HG03439 (cell line): ENCODE measurements around the gene HAP1.
"Not testable (repeated sequence)": the region's sequence is repeated elsewhere in the genome, so short reads cannot be mapped to it uniquely, and the experiment has no call there.

ENCODE experiments used
- ATAC-seq: cut with Tn5 transposase; IDR thresholded peaks from one replicate; pipeline ENCODE4 v1.9.1; 2021; ENCODE audit warnings: mild to moderate bottlenecking, moderate library complexity; ENCODE audit not compliant: unreplicated experiment

HAP1 gene

DNA sequence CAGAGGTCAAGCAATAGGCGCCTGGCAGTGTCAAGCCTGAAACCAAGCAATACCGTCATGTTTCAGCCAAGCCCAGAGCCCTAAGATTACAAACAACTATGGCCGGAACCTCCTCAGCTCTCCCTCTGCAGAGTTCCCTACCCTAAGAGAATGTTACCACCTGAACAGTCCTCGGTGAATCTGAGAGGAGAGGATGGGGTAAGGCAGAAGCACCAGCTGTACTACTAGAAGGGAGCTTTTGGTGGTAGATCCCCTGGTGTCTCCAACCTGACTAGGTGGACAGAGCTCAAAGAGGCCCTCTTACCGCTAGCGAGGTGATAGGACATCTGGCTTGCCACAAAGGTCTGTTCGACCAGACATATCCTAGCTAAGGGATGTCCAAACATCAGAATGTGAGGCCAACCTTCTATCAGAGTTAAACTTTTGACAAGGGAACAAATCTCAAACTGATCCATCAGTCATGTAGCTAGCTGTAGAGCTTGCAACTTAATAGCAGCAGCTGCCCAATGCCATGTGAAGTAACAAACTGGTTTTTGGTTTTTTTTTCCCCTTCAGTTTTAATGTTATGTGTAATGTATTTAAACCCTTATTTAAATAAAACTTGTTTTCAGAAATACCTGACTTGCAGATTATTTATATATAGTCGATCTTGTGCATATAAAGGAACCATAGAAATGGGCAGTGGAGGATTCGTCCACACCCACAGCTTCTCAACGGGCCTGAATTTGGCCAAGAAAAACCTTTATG, 43.2 kb downstream of the HAP1 start:
- ATAC-seq: no peak

DNA sequence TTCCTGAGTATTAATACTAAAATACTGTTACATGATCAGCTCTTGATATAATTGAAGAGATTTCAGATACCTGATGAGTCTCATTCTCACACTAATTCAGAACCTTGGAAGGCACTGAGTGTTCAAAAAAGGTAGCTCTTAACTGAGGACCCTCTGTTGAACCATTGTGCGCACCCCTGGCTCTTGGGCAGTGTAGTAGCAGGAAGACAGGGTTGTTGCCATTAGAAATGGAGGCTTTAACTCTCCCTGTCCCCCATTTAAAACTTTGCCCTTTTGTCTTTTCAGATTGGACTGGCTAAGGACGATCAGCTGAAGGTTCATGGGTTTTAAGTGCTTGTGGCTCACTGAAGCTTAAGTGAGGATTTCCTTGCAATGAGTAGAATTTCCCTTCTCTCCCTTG, 43.9 kb downstream of the HAP1 start:
- no peak for ATAC-seq

GRCh38 chr17:41689497-41690299, 44.7 kb downstream of the HAP1 start:
- no peak for ATAC-seq

DNA sequence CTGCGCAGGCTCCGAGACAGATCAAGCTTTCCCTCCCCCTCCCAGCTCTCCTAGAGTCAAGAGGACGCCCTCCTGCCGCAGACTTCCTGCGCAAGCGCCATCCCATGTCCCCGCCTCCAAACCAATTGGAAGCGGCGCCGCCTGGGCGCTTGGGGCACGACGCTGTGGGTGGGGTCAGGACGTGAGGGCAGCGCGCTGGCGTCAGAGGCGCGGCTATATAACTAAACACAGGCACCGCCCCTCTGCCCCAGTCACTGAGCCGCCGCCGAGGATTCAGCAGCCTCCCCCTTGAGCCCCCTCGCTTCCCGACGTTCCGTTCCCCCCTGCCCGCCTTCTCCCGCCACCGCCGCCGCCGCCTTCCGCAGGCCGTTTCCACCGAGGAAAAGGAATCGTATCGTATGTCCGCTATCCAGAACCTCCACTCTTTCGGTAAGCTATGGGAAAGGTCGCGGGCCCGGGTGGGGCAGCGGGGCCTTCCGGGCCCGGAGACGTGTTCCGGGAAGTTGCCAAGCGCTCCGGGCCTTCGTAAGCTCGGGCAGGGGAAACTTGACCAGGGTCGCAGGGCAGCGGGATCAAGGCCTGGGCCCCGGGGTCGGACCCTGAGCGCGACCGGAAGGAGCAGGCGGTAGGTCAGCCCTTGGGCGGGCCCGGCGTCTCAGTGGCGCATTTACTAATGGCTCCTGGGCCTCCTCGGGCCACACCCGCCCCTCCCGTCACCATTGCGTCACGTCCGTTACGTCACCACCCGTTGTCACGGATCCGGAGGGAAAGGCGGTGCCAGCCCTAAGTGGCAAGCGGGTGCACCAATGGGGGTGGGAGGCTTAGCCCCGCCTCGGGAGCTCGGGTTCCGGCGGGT, 45.6 kb downstream of the HAP1 start, which contains the start of gene EIF1:
TSS of gene EIF1 (plus strand) at position 245 of the 856 bp plus-strand sequence. CDS start at position 399, 154 bp downstream.
- peak; percentile 70 for ATAC-seq

GRCh38 chr17:41687828-41688640, 46.4 kb downstream of the HAP1 start:
- peak; percentile 4 for ATAC-seq

- ATAC-seq: no peak
These were observed 48.2 kb downstream of the HAP1 start for GRCh38 chr17:41686281-41686680.

GRCh38 chr17:41685753-41686152, 48.7 kb downstream of the HAP1 start:
- ATAC-seq: not testable (repeated sequence)

DNA sequence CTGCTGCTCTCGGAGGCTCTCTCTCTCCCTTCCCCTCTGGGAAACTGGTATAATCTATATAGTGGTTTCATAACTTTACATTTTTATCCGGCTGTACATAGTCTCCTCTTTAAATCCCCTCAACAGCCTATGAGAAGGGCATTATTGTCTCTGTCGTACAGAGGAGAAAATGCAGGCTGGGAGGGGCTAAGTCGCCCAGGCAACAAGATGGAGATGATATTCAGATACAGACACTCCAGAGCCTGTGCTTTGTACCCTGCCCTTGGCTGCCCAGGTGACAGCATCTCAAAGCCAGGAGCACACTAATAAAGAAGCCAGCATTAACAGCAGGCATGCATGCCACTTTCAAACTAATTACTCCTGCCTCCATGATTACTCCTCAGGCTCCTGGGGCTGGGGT, 50.4 kb downstream of the HAP1 start:
- ATAC-seq: no peak

GRCh38 chr17:41683441-41684007, 50.9 kb downstream of the HAP1 start:
- no peak for ATAC-seq

DNA sequence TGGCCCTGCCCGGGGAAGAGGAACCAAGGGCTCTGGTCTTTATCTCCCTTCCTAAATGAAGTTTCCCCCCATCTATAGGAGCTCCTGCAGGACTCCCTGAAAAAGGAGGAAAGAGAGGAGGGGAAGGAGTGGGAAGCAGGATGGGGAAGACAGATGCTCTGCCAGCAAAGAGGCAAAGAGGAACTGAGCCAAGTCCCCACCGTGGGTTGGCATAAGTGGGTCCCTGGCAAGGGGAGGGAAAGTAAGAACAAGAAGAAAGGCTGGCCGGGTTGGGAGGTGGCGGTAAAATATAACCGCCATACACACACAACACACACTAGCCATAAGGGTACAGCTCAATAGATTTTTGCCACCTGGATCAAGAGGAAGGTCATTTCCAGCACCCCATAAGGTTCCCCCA, 51.8 kb downstream of the HAP1 start:
- no peak for ATAC-seq

GRCh38 chr17:41681776-41682175, 52.7 kb downstream of the HAP1 start:
- no peak for ATAC-seq

DNA sequence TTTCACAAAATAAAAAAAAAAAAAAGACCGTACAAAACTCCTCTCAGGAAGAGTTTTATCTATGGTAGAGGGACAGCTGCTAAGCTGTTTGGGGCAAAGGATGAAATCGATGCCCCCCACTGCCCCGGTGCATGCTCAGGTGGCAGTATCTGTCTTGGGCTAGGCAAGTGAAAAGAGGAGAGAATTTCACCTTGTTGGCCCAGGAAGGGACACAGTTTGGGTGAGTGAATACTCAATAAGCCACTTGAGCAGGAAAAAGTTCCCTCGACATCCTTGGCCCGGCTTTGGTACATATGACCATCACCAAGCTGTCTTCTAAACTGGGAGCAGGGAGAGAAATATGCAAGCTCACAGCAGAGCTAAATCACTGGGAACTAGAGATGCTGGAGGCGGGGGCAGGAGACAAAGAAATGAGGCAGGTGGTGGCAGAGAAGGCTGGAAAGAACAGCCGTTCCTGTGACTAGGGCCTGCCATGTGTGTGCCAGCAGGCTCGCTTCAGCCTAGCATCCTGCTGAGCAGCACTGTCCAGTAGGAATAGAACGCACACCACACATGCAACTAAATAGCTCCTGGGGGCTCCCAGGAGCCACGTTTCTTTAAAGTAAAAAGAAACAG, 53.9 kb downstream of the HAP1 start:
- ATAC-seq: no peak

GRCh38 chr17:41679740-41680425, 54.6 kb downstream of the HAP1 start:
- no peak for ATAC-seq

DNA sequence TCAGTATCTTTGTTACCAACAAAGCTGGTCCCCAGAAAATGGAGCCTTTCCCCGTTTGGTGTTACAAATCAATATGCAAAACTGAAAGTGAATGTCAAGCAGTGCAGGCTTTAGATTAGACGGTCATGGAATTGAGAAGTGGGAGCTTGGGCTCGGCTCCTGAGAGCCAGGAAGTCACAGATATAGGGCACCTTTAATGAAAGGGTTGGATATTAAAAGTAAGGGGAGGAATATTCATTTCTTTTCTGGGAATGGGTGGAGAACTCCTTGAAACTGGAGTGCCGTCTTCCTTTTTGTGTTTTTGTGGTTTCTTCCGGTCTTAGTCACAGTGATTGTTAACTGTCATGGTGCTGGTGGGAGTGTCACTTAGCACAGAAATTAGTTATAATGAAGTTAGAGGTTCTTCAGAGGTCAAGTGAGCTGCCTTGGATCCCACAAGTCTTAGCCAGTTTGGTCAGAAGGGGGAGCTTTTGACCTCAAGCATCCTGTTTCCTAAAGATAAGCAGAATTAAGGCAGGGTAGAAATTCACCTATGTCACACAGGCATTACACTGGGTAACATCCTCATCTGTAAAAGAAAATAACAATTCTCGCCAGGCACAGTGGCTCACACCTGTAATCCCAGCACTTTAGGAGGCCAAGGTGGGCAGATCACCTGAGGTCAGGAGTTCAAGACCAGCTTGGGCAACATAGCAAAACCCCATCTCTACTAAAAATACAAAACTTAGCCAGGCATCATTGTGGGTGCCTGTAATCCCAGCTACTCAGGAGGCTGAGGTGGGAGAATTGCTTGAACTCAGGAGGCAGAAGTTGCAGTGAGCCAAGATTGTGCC, 55.3 kb downstream of the HAP1 start:
- ATAC-seq: peak; percentile 65

GRCh38 chr17:41678411-41678906, 56.0 kb downstream of the HAP1 start:
- no peak for ATAC-seq

- no peak for ATAC-seq
These were observed 58.4 kb downstream of the HAP1 start for GRCh38 chr17:41676058-41676419.

DNA sequence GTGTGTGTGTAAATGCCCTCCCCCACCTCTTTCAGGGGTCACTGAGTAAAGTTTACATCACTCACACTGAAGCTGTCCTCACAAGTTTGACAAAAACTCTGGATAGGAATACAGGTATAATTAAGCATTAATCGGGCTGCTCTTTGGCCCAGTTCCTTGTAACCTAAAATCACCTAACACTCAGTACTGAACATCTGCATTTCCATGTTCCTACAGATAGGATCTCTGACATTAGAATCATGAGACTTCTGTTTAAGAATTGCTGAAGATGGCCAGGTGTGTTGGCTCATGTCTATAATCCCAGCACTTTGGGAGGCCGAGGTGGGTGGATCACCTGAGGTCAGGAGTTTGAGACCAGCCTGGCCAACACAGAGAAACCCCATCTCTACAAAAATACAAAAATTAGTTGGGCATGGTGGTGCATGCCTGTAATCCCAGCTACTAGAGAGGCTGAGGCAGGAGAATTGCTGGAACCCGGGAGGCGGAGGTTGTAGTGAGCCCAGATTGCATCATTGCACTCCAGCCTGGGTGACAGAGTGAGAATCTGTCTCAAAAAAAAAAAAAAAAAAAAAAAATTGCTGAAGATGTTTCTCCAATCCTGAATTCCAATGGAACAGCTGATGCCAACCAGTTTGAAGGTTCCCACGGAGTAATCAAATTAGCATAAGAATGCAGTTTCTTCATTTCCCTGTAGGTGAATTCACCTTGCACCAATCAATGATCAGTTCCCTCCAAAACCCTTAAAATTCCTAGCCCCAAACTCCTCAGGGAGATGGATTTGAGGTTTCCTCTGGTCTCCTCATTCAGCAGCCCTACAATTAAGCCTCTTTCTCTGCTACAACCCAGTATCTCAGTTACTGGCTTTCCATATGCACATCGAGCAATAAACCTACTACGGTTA, 59.0 kb downstream of the HAP1 start:
- ATAC-seq: not testable (repeated sequence)
